AG04450 (cell line): ENCODE measurements around the gene ZNF213. TPM values are rescaled to one million over a fixed set of nuclear protein-coding genes. Genes with fewer than 3 reads are reported as not detected.

Experiments
- CTCF ChIA-PET: fragments of 300-600, 350-600 bp; formaldehyde crosslinking; extraction: SDS; loops from one replicate; lab custom pipeline; 2022; ENCODE audit warnings: antibody characterized with exemption, inconsistent platforms; lab: Charles Lee
- POLR2A ChIA-PET: fragments of 350-600 bp; formaldehyde crosslinking; extraction: SDS; loops from one replicate; lab custom pipeline; 2021; ENCODE audit warnings: antibody characterized with exemption, inconsistent platforms; lab: Yijun Ruan, JAX
- DNase-seq: peaks from one replicate; pipeline ENCODE4 v3.0.0-alpha.2; 2011; ENCODE audit warnings: low read depth, low spot score
- H3K27ac ChIP-seq: one replicate; pipeline ENCODE4 v1.5.1; 2012; ENCODE audit warnings: low read depth, low read length, control low read depth
- H3K27me3 ChIP-seq: one replicate; pipeline ENCODE4 v1.6.0; 2012; ENCODE audit warnings: low read length; ENCODE audit not compliant: control insufficient read depth, insufficient read depth
- H3K4me3 ChIP-seq: 2 replicates; pipeline ENCODE4 v1.5.1; 2011; ENCODE audit warnings: mild to moderate bottlenecking, low read depth, low read length, control low read depth
- H3K9me3 ChIP-seq: 2 replicates; pipeline ENCODE4 v1.5.1; 2012; ENCODE audit warnings: low read length; ENCODE audit not compliant: control insufficient read depth, insufficient read depth
- polyA plus RNA-seq: library from polyadenylated mRNA; depleted of rRNA; stranded (reverse); fragments of >200 nt; gene quantifications from 2 replicates; pipeline ENCODE4 v1.2.3, GENCODE V29; 2011
- TF ChIP-seq, protein P1 (sequence below): IDR thresholded peaks from 2 replicates; pipeline ENCODE4 v1.5.1; 2011; ENCODE audit warnings: low read depth, low read length, control low read depth, inconsistent platforms

The ZNF213 gene
- polyA plus RNA-seq, 1 experiment, result 0.47 TPM

DNA sequence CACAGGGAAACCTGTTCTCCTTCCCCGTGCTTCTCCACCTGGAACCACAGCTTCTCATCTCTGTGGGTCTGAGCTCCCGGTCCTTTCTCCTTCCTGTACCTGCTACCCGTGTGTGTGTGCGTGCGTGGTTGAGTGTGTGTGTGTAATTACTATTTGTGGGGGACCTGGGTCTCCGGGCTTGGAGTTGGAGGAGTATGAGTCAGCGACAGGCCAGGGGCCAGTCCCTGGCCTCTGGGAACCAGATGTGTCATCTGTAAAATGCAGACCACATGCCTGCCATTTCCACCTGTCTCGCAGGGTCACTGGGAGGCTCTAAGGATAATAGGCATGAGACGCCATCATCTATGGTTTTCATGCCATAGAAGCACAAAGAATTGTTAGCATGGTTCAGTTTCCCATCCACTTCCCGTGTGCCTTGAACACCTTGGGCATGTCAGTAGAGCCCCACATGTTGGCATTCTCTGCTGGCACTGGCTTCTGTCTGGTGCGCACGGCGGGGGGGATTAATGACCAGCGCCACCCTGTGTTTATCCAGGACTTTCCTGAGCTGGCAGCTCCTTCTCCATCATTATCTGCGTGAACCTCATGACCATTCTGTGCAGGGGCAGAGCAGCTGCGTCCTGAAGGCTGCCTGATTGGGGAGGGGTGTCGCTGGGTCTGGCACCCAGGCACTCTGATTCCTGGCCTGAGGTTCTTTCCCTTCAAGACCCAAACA lies 20.9 kb upstream of the ZNF213 start:
- ChIA-PET CTCF (interaction anchor here (1.1 to 4.9 kb wide), 3 partner anchors 12 to 16 kb away, joined by 4 to 32 read pairs (median 8); no protein-coding TSS in a partner anchor), POLR2A (interaction anchor here (1.0 to 1.3 kb wide), 3 partner anchors 9 to 21 kb away, joined by 3 to 5 read pairs (median 4); partner anchors contain the start of gene ZNF213)
- Histone ChIP-seq H3K27me3 (no peaks in the 10 kb centered on the region), H3K27ac (no peak overlapping the region), H3K9me3 (no peaks in the 10 kb centered on the region; the same call in 1 of the 2 replicates), H3K4me3 (peak overlapping the region; percentile 96)
- no peak for DNase-seq
- TF ChIP-seq, protein P1, sequence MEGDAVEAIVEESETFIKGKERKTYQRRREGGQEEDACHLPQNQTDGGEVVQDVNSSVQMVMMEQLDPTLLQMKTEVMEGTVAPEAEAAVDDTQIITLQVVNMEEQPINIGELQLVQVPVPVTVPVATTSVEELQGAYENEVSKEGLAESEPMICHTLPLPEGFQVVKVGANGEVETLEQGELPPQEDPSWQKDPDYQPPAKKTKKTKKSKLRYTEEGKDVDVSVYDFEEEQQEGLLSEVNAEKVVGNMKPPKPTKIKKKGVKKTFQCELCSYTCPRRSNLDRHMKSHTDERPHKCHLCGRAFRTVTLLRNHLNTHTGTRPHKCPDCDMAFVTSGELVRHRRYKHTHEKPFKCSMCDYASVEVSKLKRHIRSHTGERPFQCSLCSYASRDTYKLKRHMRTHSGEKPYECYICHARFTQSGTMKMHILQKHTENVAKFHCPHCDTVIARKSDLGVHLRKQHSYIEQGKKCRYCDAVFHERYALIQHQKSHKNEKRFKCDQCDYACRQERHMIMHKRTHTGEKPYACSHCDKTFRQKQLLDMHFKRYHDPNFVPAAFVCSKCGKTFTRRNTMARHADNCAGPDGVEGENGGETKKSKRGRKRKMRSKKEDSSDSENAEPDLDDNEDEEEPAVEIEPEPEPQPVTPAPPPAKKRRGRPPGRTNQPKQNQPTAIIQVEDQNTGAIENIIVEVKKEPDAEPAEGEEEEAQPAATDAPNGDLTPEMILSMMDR, result no peak

DNA sequence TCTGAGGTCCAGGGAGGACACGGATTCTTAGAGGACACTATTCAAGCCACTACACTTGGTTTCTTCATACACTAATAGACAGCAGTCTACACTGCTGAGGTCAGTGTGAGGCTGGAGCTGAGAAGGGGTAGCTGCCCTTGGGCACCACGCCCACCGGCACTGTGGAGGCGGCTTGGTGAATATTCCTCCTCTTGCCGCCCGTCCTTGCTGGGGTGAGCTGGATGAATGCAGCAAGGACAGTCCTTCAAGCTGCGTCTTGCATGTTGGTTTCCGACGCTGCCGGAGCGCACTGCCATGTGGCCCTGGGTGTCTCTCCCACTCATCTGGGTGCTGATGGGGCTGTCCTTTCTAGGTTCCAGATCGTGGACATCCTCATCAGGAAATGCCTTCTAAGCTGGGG lies 19.8 kb upstream of the ZNF213 start:
- H3K9me3 ChIP-seq, result no peaks in the 10 kb centered on the region; the same call in 1 of the 2 replicates
- no peak for DNase-seq
- H3K27me3 ChIP-seq, result no peaks in the 10 kb centered on the region
- POLR2A ChIA-PET, result interaction anchor here (0.6 kb wide), 1 partner anchor 8 kb away, joined by 3 read pairs; no protein-coding TSS in a partner anchor
- no peak overlapping the region for H3K27ac ChIP-seq
- TF ChIP-seq, protein P1, result no peak
- CTCF ChIA-PET, result interaction anchor here (0.6 to 4.9 kb wide), 4 partner anchors 11 to 55 kb away, joined by 3 to 32 read pairs (median 6); no protein-coding TSS in a partner anchor
- no peak overlapping the region for H3K4me3 ChIP-seq

DNA sequence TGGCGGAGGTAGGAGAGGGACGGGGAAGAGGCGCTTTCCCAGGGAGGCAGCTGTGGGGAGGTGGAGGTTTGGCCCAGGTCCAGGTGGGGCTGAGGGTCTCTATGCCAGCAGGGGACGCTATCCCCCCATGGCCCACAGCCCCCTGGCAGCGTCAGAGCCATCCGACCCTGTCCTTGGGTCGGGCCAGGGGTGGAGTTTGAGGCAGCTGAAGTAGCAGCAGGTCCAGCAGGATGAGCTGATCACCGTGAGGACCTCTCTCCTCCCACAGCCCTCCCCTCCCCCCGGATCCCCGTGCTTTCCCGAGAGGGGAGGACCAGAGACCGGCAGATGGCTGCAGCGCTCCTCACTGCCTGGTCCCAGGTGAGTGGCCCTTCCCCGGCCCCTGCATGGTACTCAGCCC lies 19.3 kb upstream of the ZNF213 start:
- Histone ChIP-seq H3K27me3 (no peaks in the 10 kb centered on the region), H3K27ac (no peak overlapping the region), H3K4me3 (no peak overlapping the region), H3K9me3 (no peaks in the 10 kb centered on the region; the same call in 1 of the 2 replicates)
- DNase-seq, result no peak
- ChIA-PET POLR2A (interaction anchor here (0.6 kb wide), 1 partner anchor 9 kb away, joined by 3 read pairs; no protein-coding TSS in a partner anchor), CTCF (interaction anchor here (1.6 to 4.9 kb wide), 3 partner anchors 10 to 56 kb away, joined by 3 to 32 read pairs (median 7); no protein-coding TSS in a partner anchor)
- TF ChIP-seq, protein P1, result no peak

GRCh38 chr16:3118204-3118790 lies 16.5 kb upstream of the ZNF213 start:
- CTCF ChIA-PET, result interaction anchor here (1.1 to 4.9 kb wide), 3 partner anchors 10 to 87 kb away, joined by 3 to 32 read pairs (median 4); no protein-coding TSS in a partner anchor
- Histone ChIP-seq H3K4me3 (no peak overlapping the region), H3K27ac (no peak overlapping the region), H3K9me3 (no peaks in the 10 kb centered on the region; the same call in 1 of the 2 replicates), H3K27me3 (no peaks in the 10 kb centered on the region)
- POLR2A ChIA-PET, result no interaction called here
- no peak for DNase-seq
- TF ChIP-seq, protein P1, result no peak
